GM12878 (cell line): ENCODE data around the gene CTDNEP1. TPM values are rescaled to one million over a fixed set of nuclear protein-coding genes. Genes with fewer than 3 reads are reported as not detected.

ENCODE experiments used
- BCLAF1 ChIP-seq: fragments of 450-650 bp; IDR thresholded peaks from 2 replicates; pipeline ENCODE4 v1.6.1; 2017; ENCODE audit warnings: antibody characterized with exemption, mild to moderate bottlenecking, moderate library complexity
- BHLHE40 ChIP-seq, 2 experiments: fragments of 450-650 bp in 1 of 2; IDR thresholded peaks; 2 replicates each; pipeline ENCODE4 v1.6.1; 2011 to 2017; ENCODE audit warnings: low read depth in 2 of 2, borderline replicate concordance in 1 of 2, improper control_type of control experiment in 1 of 2, low read length in 1 of 2, mild to moderate bottlenecking in 1 of 2
- BMI1 ChIP-seq: fragments of 450-650 bp; IDR thresholded peaks from 2 replicates; pipeline ENCODE4 v1.6.1; 2016; ENCODE audit warnings: mild to moderate bottlenecking, moderate library complexity, borderline replicate concordance
- EGR1 ChIP-seq, 2 experiments: IDR thresholded peaks; 1 replicate in 1 of 2; 2 replicates in 1 of 2; pipeline ENCODE4 v1.6.1; 2011 to 2012; ENCODE audit warnings: low read depth in 2 of 2, low read length in 2 of 2, borderline replicate concordance in 1 of 2, mild to moderate bottlenecking in 1 of 2, moderate library complexity in 1 of 2
- ETV6 ChIP-seq, 2 experiments: fragments of 450-650 bp in 1 of 2; IDR thresholded peaks in 1 of 2; conservative IDR thresholded peaks in 1 of 2; 2 replicates each; pipeline ENCODE4 v1.6.1; 2014; ENCODE audit warnings: antibody characterized with exemption in 1 of 2, borderline replicate concordance in 1 of 2, low read depth in 1 of 2, mild to moderate bottlenecking in 1 of 2, moderate library complexity in 1 of 2
- IRF4 ChIP-seq: IDR thresholded peaks from 2 replicates; pipeline ENCODE4 v1.6.1; 2011; ENCODE audit warnings: low read depth, low read length
- JUND ChIP-seq: IDR thresholded peaks from 2 replicates; pipeline ENCODE4 v1.6.1; 2012; ENCODE audit warnings: low read depth, mild to moderate bottlenecking, low read length, improper control_type of control experiment, moderate library complexity
- MAX ChIP-seq: IDR thresholded peaks from 2 replicates; pipeline ENCODE4 v1.6.1; 2012; ENCODE audit warnings: low read depth, low read length, improper control_type of control experiment
- MTA2 ChIP-seq: fragments of 450-650 bp; IDR thresholded peaks from 2 replicates; pipeline ENCODE4 v1.6.1; 2016; ENCODE audit warnings: low read depth, mild to moderate bottlenecking, moderate library complexity
- NR2F1 ChIP-seq: fragments of 450-650 bp; conservative IDR thresholded peaks from 2 replicates; pipeline ENCODE4 v1.6.1; 2017; ENCODE audit warnings: mild to moderate bottlenecking
- RAD21 ChIP-seq: IDR thresholded peaks from 2 replicates; pipeline ENCODE4 v1.6.1; 2011; ENCODE audit warnings: mild to moderate bottlenecking, low read depth, low read length, moderate library complexity; ENCODE audit not compliant: insufficient read depth
- RELB ChIP-seq: fragments of 450-650 bp; IDR thresholded peaks from 2 replicates; pipeline ENCODE4 v1.6.1; 2017; ENCODE audit warnings: low read depth, mild to moderate bottlenecking, moderate library complexity
- SMAD1 ChIP-seq: fragments of 450-650 bp; IDR thresholded peaks from 2 replicates; pipeline ENCODE4 v1.6.1; 2018; ENCODE audit warnings: mild to moderate bottlenecking, low read depth; ENCODE audit not compliant: partially characterized antibody
- SRF ChIP-seq, 2 experiments: IDR thresholded peaks; 2 replicates each; pipeline ENCODE4 v1.6.1; 2011; ENCODE audit warnings: low read depth in 2 of 2, low read length in 2 of 2, mild to moderate bottlenecking in 1 of 2, moderate library complexity in 1 of 2
- ZBTB11 ChIP-seq: fragments of 450-650 bp; formaldehyde crosslinking; IDR thresholded peaks from 2 replicates; pipeline ENCODE4 v1.5.0; 2022; ENCODE audit warnings: mild to moderate bottlenecking, missing genetic modification characterization
- ZNF687 ChIP-seq: fragments of 450-650 bp; IDR thresholded peaks from 2 replicates; pipeline ENCODE4 v1.6.1; 2017; ENCODE audit warnings: mild to moderate bottlenecking, moderate library complexity
- polyA plus RNA-seq, 11 experiments: library from polyadenylated mRNA; depleted of rRNA in 4 of 11; unstranded in 6 of 11; stranded (reverse) in 5 of 11; fragments of >200 nt; fragmentation: Nextera tagmentation in 4 of 11; fragmentation: Illumina TruSeq in 1 of 11; extraction: Ambion mirVana in 4 of 11; extraction: Trizol in 1 of 11; gene quantifications; 1 replicate in 1 of 11; 2 replicates in 10 of 11; pipeline versions ENCODE4 v1.2.1 to v1.2.3, GENCODE V29; 2011 to 2016; ENCODE audit warnings: inconsistent platforms in 2 of 11, missing spikeins in 2 of 11, low read depth in 1 of 11
- total RNA-seq, 4 experiments: library from RNA; depleted of rRNA in 3 of 4; stranded (reverse); fragments of >200 nt in 3 of 4; fragmentation: Illumina TruSeq in 1 of 4; extraction: Trizol in 1 of 4; gene quantifications; 2 replicates each; pipeline versions ENCODE4 v1.2.1 to v1.2.3, GENCODE V29; 2013 to 2021

CTDNEP1 gene
- total and polyA plus RNA-seq, 10 of the 15 experiments (the other 5 are each of a cell fraction or from before 2014, with no cell fraction given), result 23.7 to 176 (median 30.3) TPM

- TF ChIP-seq BCLAF1, result no peak
- no peak for TF ChIP-seq JUND
- TF ChIP-seq IRF4, result no peak
- no peak for TF ChIP-seq MTA2
- TF ChIP-seq ZBTB11 (CRISPR knock-in tag), result no peak
- TF ChIP-seq BHLHE40 (IDR thresholded peaks at IDR 0.05; ENCODE audit: borderline replicate concordance in 1 of 2, low read depth in 2 of 2, low read length in 1 of 2), result peak in 1 of 2 experiments; percentile 49; a peak in 1 of 4 replicates
- no peak for TF ChIP-seq ETV6 (conservative IDR thresholded peaks at IDR 0.05 in 1 of 2, IDR thresholded peaks at IDR 0.05 in 1 of 2; ENCODE audit: borderline replicate concordance in 1 of 2, low read depth in 1 of 2)
- no peak for TF ChIP-seq SRF (IDR thresholded peaks at IDR 0.05; ENCODE audit: low read depth in 2 of 2, low read length in 2 of 2)
- peak; percentile 38; the same call in 1 of the 2 replicates for TF ChIP-seq MAX
- no peak for TF ChIP-seq NR2F1
- TF ChIP-seq RELB, result no peak
- no peak for TF ChIP-seq RAD21
- TF ChIP-seq EGR1 (IDR thresholded peaks at IDR 0.05; ENCODE audit: borderline replicate concordance in 1 of 2, low read depth in 2 of 2, low read length in 2 of 2), result no peak; a peak in 1 of 3 replicates
- TF ChIP-seq BMI1, result no peak
- peak; percentile 44; the same call in 1 of the 2 replicates for TF ChIP-seq ZNF687
- TF ChIP-seq SMAD1, result no peak
Measured at GRCh38 chr17:7237761-7238419, 13.6 kb downstream of the CTDNEP1 start (continued).
